Esophagus muscularis mucosa (tissue), 4 donors: ENCODE results near the gene YDJC. TPM values are rescaled to one million over a fixed set of nuclear protein-coding genes. Genes with fewer than 3 reads are reported as not detected.
"Not testable (repeated sequence)": the region's sequence is repeated elsewhere in the genome, so short reads cannot be mapped to it uniquely, and the experiment has no call there.

Experiments used
- DNase-seq: peaks from one replicate; pipeline ENCODE4 v3.0.0-alpha.2; 2017; ENCODE audit errors: extremely low spot score
- H3K27ac ChIP-seq, 4 donors: fragments of 200-600 bp; sonication (generic); replicated peaks in 1 of 4; 1 replicate in 3 of 4; 2 replicates in 1 of 4; pipeline ENCODE4 v1.5.1; 2016 to 2019; ENCODE audit warnings: mild to moderate bottlenecking in 1 of 4
- H3K27me3 ChIP-seq, 4 donors: fragments of 200-600 bp; sonication (generic); one replicate each; pipeline versions ENCODE4 v1.5.1 to v1.6.0; 2016 to 2019
- H3K36me3 ChIP-seq, 4 donors: fragments of 200-600 bp; sonication (generic); one replicate each; pipeline ENCODE4 v1.5.1; 2016 to 2019
- H3K4me1 ChIP-seq, 4 donors: fragments of 200-600 bp; sonication (generic); one replicate each; pipeline ENCODE4 v1.5.1; 2016 to 2019
- H3K4me3 ChIP-seq, 4 donors: fragments of 200-600 bp; sonication (generic); 1 replicate in 2 of 4; 2 replicates in 2 of 4; pipeline ENCODE4 v1.5.1; 2016 to 2019; ENCODE audit warnings: mild to moderate bottlenecking in 4 of 4, moderate library complexity in 1 of 4
- H3K9me3 ChIP-seq, 4 donors: fragments of 200-600 bp; sonication (generic); 1 replicate in 3 of 4; 2 replicates in 1 of 4; pipeline ENCODE4 v1.5.1; 2016 to 2019
- CTCF ChIP-seq, 3 experiments: fragments of 200-600 bp in 2 of 3; fragments of 450-650 bp in 1 of 3; sonication (generic) in 2 of 3; IDR thresholded peaks; one replicate each; pipeline ENCODE4 v1.5.1; 2017 to 2019; ENCODE audit warnings: antibody characterized with exemption in 3 of 3, mild to moderate bottlenecking in 2 of 3, moderate library complexity in 1 of 3
- EP300 ChIP-seq: sonication (generic); formaldehyde crosslinking; IDR thresholded peaks from one replicate; pipeline ENCODE4 v1.6.1; 2017; ENCODE audit warnings: antibody characterized with exemption
- POLR2A ChIP-seq: fragments of 450-650 bp; IDR thresholded peaks from one replicate; pipeline ENCODE4 v1.6.1; 2017; ENCODE audit warnings: antibody characterized with exemption, moderate library complexity, mild to moderate bottlenecking, low read depth
- POLR2AphosphoS5 ChIP-seq, 2 donors: sonication (generic); formaldehyde crosslinking; IDR thresholded peaks; one replicate each; pipeline ENCODE4 v1.6.1; 2017; ENCODE audit warnings: antibody characterized with exemption in 2 of 2
- WGBS: methylation state at CpG from one replicate; pipeline ENCODE4 v1.1.5; 2018; 5-methylcytosine and 5-hydroxymethylcytosine counted together
- intact Hi-C: fragments of 100-400 bp; cut with DNase I; formaldehyde crosslinking; loops from one replicate; pipeline ENCODE4 v1.15.1; 2023
- total RNA-seq, 4 donors: library from RNA; depleted of rRNA; stranded (reverse); fragments of >200 nt; gene quantifications; one replicate each; pipeline versions ENCODE4 v1.1.0 to v1.2.1, GENCODE V29; 2016

The YDJC gene
- total RNA-seq, 4 donors from 2014 or later: 13.7 to 33.7 (median 26.2) TPM

- no peak overlapping the region for H3K4me3 ChIP-seq
- peaks cover 0 to 35% (median 21%) of the 10 kb centered on the region in 4 donors for H3K36me3 ChIP-seq
- no peak overlapping the region for H3K27ac ChIP-seq
- no peak for DNase-seq
- 67% methylated on average over 15 of the region's 17 CpGs for WGBS
- no peaks in the 10 kb centered on the region for H3K9me3 ChIP-seq
- TF ChIP-seq CTCF (IDR thresholded peaks at IDR 0.05) (no peak), POLR2A (no peak), EP300 (no peak), POLR2AphosphoS5 (IDR thresholded peaks at IDR 0.05) (no peak)
- peaks cover 26 to 56% (median 41%) of the 10 kb centered on the region in 4 donors for H3K4me1 ChIP-seq
- intact Hi-C loops: no loop called here
- no peaks in the 10 kb centered on the region for H3K27me3 ChIP-seq
Measured at GRCh38 chr22:21622011-21622918, 7.6 kb downstream of the YDJC start.

GRCh38 chr22:21621025-21621424 is 8.8 kb downstream of the YDJC start:
- Histone ChIP-seq H3K4me1 (peaks cover 26 to 56% (median 41%) of the 10 kb centered on the region in 4 donors), H3K9me3 (no peaks in the 10 kb centered on the region), H3K36me3 (peaks cover 0 to 35% (median 21%) of the 10 kb centered on the region in 4 donors), H3K4me3 (no peak overlapping the region), H3K27ac (no peak overlapping the region), H3K27me3 (no peaks in the 10 kb centered on the region)
- TF ChIP-seq POLR2A (no peak), CTCF (IDR thresholded peaks at IDR 0.05) (no peak), EP300 (no peak)
- intact Hi-C loops: no loop called here
- no peak for DNase-seq
- WGBS: 96% methylated on average over 2 of the region's 3 CpGs

GRCh38 chr22:21617337-21617736 is 12.5 kb downstream of the YDJC start:
- H3K4me3 ChIP-seq, H3K27ac ChIP-seq, intact Hi-C loops, DNase-seq, H3K9me3 ChIP-seq, H3K27me3 ChIP-seq: not testable (repeated sequence)
- peaks cover 5 to 24% (median 13%) of the 10 kb centered on the region in 4 donors for H3K4me1 ChIP-seq
- H3K36me3 ChIP-seq: peaks cover 0 to 57% (median 31%) of the 10 kb centered on the region in 4 donors
- WGBS: 97% methylated on average over 6 of the region's 6 CpGs

GRCh38 chr22:21615731-21616130 is 14.1 kb downstream of the YDJC start:
- WGBS: 83% methylated on average over 4 of the region's 4 CpGs
- H3K9me3 ChIP-seq: no peaks in the 10 kb centered on the region
- H3K36me3 ChIP-seq: peaks cover 15 to 64% (median 40%) of the 10 kb centered on the region in 4 donors
- TF ChIP-seq POLR2A (no peak), CTCF (IDR thresholded peaks at IDR 0.05) (no peak), POLR2AphosphoS5 (IDR thresholded peaks at IDR 0.05) (no peak), EP300 (no peak)
- no peak overlapping the region for H3K27ac ChIP-seq
- intact Hi-C loops: no loop called here
- H3K4me1 ChIP-seq: peaks cover 0 to 13% (median 4%) of the 10 kb centered on the region in 4 donors
- DNase-seq: no peak
- H3K27me3 ChIP-seq: no peaks in the 10 kb centered on the region
- no peak overlapping the region for H3K4me3 ChIP-seq

GRCh38 chr22:21613553-21614233 is 16.1 kb downstream of the YDJC start:
- Histone ChIP-seq H3K4me1 (no peaks in the 10 kb centered on the region), H3K36me3 (peaks cover 16 to 65% (median 42%) of the 10 kb centered on the region in 4 donors), H3K4me3 (no peak overlapping the region), H3K27me3 (no peaks in the 10 kb centered on the region), H3K9me3 (no peaks in the 10 kb centered on the region), H3K27ac (no peak overlapping the region)
- DNase-seq: no peak
- WGBS: 77% methylated on average over 4 of the region's 4 CpGs
- intact Hi-C loops: no loop called here
- TF ChIP-seq CTCF (IDR thresholded peaks at IDR 0.05) (no peak), POLR2AphosphoS5 (IDR thresholded peaks at IDR 0.05) (no peak), POLR2A (no peak)
